SW480 (cell line): ENCODE measurements around the gene CCDC71L.

Experiments used
- DNase-seq: peaks from one replicate; pipeline ENCODE4 v3.0.0-alpha.2; 2016; ENCODE audit warnings: low spot score

CCDC71L gene

DNA sequence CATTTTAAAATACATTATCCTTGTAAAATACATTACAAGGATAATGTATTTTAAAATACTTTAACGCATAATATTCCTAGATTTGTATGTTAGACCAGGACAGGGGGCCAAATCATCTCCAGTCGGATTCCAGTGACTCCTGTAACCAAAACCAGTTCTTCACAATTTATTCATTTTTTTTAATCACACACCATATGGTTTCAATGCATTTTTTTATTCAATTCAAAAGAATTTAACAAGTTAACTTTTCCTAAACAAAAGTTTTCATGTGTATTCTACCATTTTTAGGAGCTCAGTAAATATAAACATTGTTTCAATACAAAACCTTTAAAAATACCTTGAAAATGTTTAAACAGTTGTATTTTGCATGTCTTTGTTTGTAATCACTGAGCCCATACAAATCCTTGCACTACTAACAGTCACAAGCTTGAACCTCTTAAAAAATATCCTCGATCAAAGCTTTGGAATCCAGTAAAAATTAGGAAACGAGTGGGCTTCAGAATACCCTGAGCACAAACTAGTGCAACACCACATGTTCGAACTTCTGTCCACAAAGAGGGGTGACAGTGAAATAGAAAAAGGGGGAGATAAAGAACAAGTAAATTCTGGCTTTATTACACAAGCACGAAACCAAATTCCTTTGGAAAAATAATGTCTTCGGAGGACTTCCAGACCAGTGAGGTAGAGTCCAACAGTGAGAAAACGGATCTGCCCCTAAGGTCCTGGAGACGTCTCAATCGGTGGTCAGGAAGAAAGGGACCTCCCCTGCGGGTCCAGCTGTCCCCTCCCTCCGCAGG, 1.6 kb downstream of the CCDC71L start:
- no peak for DNase-seq

GRCh38 chr7:106658316-106659165, 2.4 kb downstream of the CCDC71L start:
- no peak for DNase-seq

DNA sequence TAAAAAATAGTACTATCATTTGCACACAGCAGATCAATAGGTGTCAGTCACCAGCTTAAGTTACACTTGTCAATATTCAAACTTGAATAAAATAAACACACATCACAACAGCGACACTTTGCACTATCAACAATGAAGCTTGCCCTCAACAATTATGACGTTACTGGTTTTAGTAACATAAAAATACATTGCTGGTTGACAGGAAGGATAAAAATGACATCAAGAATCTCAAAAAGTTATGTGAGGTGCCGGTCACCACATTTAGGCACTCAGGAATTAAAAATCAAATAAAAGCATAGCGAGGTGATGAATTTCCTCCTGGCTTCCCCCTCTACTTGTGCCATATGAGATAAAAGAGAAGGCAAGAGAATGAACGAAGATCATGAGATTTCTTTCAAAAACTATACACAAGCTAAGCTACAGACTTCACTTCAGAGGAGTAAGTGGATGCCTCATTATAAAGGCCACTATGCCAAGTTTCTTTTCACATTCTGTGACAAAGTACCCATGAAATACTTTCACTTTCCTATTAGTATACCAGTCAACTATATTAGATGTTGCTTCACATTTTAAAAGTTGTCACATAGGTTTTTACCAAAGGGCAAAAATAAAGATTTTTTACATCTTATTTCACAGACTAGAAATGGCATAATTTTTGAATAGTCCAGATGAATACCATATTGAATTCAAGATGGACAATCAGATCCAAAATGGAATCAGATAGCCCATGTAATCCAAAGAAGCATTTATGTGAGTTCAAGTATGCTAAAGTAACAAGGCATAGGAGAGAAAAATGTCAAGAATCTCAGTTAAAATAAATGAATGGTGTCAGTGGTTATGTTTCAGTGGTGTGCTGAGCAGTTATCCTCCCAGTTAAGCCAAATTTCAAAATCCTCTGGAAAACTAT, 3.6 kb downstream of the CCDC71L start:
- DNase-seq, result no peak

DNA sequence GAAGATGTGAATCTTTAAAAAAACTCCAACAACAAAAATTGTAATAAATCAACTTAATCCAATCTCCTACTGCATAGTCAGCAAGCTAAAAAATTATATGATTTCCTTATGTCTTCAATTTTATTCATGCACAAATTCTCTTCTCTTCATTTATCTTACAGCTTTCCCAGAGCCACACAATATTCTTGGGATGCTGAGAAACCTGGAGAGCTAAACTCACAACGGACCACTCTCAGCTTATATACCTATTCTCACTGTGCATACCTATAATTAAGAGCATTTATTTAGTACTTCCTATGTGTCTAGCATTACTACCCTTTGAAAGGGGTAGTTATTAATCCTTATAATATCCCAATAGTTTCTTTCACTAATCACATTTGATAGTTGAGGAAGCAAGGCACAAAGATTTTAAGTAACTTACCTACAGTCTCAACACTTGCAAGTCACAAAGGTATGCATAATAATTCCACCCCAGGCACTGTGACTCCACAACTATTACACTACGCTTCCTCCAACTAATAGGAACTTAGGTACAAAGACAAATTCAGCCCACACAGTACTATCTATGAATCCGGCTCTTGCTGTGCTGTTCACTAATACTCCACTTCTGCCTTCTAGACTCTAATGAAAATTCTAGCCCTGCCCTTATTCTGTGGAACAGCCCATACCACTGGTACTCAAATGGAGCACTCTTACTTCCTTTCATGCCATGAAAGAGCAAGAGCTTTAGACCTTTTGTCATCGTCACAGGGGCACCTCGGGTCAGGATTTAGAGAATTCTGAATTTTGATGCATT, 5.1 kb downstream of the CCDC71L start:
- no peak for DNase-seq

DNA sequence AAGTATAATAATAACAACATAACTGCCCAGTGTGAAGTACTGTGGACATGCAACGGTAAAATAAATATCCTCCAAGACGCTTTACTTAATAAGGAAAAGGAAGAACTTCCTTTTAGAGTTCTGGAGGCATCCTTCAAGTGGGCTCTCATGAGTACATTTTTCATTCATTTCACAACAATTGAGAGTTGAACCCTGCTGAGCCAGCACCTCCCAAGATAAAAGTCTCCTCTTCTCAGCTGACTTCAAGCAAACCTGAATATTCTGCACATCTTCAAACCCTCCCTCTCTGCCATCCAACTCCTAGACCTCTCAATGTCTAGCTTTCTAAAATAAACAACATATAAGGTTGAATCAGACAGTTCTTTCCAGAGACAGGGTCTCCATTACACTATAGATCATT, 7.5 kb downstream of the CCDC71L start:
- DNase-seq, result no peak

GRCh38 chr7:106652909-106653308, 8.0 kb downstream of the CCDC71L start:
- DNase-seq, result no peak

GRCh38 chr7:106652092-106652491, 8.9 kb downstream of the CCDC71L start:
- DNase-seq, result no peak

GRCh38 chr7:106646256-106646655, 14.7 kb downstream of the CCDC71L start:
- no peak for DNase-seq

DNA sequence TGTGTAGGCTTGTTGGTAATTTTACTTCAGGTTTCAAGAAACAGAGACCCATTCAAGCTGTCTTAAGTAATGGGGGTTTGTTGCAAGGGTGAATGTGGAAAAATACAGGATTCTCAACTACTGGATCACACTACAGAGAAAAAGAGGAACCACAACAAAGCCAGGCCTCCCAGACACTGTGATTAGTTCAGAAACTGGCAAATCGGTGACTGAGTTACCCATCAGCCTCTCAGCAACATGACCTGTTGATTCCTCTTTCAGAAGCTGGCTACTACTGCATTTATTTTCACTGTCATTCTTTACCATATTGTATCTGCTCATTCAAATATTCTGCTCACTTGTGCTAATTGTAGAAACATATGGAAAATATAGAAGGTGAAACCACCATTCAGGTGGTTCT, 16.0 kb downstream of the CCDC71L start:
- DNase-seq, result no peak

- no peak for DNase-seq
Observed at GRCh38 chr7:106643216-106644000, 17.6 kb downstream of the CCDC71L start.

DNA sequence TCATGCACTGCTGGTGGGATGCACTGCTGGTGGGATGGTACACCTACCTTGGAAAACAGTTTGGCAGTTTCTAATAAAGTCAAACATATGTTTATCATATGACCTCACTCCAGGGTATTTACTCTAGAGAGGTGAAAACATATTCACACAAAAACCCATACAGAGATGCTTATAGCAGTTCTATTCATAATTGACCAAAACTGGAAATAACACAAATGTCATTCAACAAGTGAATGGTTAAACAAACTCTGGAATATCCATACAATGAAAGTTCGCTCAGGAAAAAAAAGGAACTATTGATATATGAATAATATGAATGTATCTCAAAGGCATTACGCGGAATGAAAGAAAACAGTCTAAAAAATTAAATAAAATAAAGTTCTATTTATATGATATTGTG, 19.5 kb downstream of the CCDC71L start:
- DNase-seq, result no peak

- no peak for DNase-seq
Observed at GRCh38 chr7:106640368-106641141, 20.4 kb downstream of the CCDC71L start.

DNA sequence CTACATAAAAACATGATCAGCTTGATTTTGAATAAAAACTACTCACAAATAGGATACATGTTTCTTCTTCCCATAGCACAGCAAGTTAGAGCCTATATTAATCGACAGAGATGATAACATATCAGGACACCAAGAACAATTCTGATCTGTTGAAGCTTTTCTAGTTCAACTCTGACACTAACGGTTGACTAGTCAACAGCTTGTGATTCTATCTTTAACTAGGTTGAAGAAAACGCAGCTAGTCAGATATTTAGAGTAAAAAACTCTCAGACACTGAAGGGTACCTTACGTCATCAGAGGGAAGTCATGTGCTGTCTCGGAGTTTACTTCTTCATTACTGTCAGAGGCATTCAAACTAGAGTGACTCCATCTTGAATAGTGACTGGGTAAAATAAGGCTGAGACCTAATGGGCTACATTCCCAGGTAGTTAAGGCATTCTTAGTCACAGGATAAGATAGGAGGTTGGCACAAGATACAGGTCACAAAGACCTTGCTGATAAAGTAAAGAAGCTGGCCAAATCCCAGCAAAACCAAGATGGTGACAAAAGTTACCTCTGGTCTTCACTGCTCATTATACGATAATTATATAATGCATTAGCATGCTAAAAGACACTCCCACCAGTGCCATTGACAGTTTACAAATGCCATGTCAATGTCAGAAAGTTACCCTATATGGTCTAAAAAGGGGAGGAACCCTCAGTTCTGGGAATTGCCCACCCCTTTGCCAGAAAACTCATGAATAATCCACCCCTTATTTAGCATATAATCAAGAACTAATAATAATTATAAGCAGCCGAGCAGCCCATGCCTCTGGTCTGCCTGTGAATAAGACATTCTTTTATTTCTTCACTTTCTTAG, 21.3 kb downstream of the CCDC71L start:
- no peak for DNase-seq

DNA sequence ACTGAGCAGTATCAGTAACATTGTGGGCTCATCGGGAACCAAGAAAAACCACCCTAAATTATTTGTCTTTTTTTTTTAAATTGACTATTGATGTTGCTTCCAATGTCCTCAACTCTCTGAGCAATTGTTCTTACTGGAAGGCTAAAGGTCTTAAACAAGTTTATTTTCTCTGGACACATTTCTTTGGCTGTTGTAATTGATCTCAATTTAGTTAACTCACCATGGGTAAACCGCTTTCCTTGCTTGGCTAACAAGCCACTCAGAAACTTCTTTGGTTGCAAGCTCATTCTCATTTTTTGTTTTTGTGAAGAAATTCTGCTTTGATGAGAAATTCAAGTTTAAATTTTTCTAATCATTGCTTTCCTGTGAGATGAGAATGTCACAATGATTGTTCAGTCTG, 25.5 kb downstream of the CCDC71L start:
- DNase-seq, result no peak

DNA sequence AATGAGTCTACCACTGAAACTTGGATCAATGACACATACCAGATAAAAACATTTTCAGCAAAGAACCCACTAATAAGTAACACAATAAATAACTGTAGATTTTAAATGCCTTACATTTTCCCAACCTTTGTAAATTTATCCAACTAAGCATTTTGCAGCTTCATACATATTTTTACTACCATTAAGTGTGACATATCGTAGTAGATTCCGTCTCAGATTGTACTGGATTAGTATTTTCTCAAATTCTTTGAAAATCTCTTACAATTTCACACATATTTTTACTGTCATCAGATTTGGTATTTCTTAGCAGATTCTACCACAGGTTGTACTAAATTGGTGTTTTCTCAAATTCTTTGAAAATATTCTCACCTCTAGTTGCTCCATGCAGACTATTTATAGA, 26.0 kb downstream of the CCDC71L start:
- no peak for DNase-seq

GRCh38 chr7:106630648-106631047, 30.3 kb downstream of the CCDC71L start:
- DNase-seq, result no peak

GRCh38 chr7:106629516-106629915, 31.4 kb downstream of the CCDC71L start:
- DNase-seq, result no peak

DNA sequence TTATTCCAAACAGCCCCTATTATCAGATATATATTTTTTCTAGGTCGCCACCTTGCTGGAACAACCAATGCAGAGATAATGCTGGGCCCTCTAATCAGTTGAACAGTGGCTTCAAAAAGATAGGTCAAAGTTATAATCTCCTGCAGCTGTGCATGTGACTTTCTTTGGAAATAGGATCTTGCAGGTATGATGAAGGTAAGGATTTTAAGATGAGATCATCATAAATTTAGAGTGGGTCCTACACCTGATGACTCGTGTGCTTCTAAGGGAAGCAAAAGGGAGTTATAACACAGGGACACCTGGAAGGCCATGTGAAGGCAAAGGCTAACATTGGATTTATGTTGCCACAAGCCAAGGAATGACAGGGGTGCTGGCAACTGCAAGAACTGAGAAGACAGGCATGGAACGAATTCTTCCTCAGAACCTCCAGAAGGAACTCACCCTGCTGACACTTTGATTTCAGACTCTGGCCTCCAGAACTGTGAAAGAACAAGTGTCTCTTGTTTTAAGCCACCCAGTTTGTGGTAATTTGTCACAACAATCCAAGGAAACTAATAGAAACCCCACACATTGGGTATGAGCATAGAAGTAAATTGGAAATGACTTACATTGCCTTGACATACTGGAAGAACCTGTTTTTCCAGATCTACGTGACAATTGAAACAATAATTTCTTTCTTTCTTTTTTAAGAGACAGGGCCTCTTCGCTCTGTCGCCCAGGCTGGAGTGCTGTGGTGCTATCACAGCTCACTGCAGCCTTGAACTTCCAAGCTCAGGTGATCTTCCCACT, 34.4 kb downstream of the CCDC71L start:
- no peak for DNase-seq
